Measurements from ENCODE around the gene UQCC5. TPM values are rescaled to one million over a fixed set of nuclear protein-coding genes. Genes with fewer than 3 reads are reported as not detected.

Gene UQCC5
- total RNA-seq, 2 experiments from 2014 or later = 2.8 to 8.3 TPM

DNA sequence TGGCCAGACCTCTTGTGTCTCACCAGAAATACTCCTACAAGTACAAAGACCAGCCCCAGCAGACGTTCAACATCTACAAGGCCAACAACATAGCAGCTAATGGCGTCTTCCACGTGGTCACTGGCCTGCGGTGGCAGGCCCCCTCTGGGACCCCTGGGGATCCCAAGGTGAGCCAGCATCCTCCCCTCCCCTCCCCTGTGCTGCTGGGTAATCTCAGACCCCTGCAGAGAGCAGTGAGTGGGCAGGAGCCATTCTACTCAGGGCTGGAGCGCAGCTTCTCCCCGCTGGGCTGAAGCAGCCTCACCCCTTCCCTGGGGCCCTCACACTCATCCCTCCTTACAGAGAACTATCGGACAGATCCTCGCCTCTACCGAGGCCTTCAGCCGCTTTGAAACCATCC, 31.4 kb upstream of the UQCC5 start:
- H3K4me3 ChIP-seq (ENCODE audit: low read length) = no peak overlapping the region
- no peaks in the 10 kb centered on the region for H3K36me3 ChIP-seq (ENCODE audit: insufficient read depth, low read length)
- no peaks in the 10 kb centered on the region for H3K27me3 ChIP-seq (ENCODE audit: control insufficient read depth in 1 of 2, insufficient read depth in 2 of 2, low read length in 2 of 2)
- ChIA-PET CTCF (no interaction called here), POLR2A (no interaction called here)
- no peaks in the 10 kb centered on the region for H3K27me3 Mint-ChIP-seq
- no peak for ATAC-seq (ENCODE audit: poor library complexity)
- intact Hi-C loops (cut with DNase I, micrococcal nuclease) = no loop called here
- H3K9me3 Mint-ChIP-seq = no peaks in the 10 kb centered on the region
- no peak overlapping the region for H3K27ac Mint-ChIP-seq
- TF ChIP-seq, protein P1, sequence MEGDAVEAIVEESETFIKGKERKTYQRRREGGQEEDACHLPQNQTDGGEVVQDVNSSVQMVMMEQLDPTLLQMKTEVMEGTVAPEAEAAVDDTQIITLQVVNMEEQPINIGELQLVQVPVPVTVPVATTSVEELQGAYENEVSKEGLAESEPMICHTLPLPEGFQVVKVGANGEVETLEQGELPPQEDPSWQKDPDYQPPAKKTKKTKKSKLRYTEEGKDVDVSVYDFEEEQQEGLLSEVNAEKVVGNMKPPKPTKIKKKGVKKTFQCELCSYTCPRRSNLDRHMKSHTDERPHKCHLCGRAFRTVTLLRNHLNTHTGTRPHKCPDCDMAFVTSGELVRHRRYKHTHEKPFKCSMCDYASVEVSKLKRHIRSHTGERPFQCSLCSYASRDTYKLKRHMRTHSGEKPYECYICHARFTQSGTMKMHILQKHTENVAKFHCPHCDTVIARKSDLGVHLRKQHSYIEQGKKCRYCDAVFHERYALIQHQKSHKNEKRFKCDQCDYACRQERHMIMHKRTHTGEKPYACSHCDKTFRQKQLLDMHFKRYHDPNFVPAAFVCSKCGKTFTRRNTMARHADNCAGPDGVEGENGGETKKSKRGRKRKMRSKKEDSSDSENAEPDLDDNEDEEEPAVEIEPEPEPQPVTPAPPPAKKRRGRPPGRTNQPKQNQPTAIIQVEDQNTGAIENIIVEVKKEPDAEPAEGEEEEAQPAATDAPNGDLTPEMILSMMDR (IDR thresholded peaks at IDR 0.05) = no peak
- H3K4me1 ChIP-seq (ENCODE audit: insufficient read depth, low read length) = no peaks in the 10 kb centered on the region
- H3K36me3 Mint-ChIP-seq (ENCODE audit: low read depth) = no peaks in the 10 kb centered on the region
- H3K27ac ChIP-seq (ENCODE audit: low read depth in 1 of 2, low read length in 2 of 2) = no peak overlapping the region
- no peak overlapping the region for H3K4me3 Mint-ChIP-seq
- DNase-seq = no peak
- no peaks in the 10 kb centered on the region for H3K9me3 ChIP-seq (ENCODE audit: control insufficient read depth in 1 of 2, insufficient read depth in 1 of 2, low read length in 2 of 2)
- H3K4me1 Mint-ChIP-seq (ENCODE audit: low read depth) = no peaks in the 10 kb centered on the region

GRCh38 chr3:52506266-52506966, 30.0 kb upstream of the UQCC5 start:
- no peak overlapping the region for H3K27ac ChIP-seq (ENCODE audit: low read depth in 1 of 2, low read length in 2 of 2)
- H3K9me3 ChIP-seq (ENCODE audit: control insufficient read depth in 1 of 2, insufficient read depth in 1 of 2, low read length in 2 of 2) = no peaks in the 10 kb centered on the region
- Mint-ChIP-seq H3K4me1 (ENCODE audit: low read depth) (no peaks in the 10 kb centered on the region), H3K4me3 (no peak overlapping the region), H3K9me3 (no peaks in the 10 kb centered on the region), H3K36me3 (ENCODE audit: low read depth) (no peaks in the 10 kb centered on the region), H3K27ac (no peak overlapping the region), H3K27me3 (no peaks in the 10 kb centered on the region)
- CTCF ChIA-PET = no interaction called here
- POLR2A ChIA-PET = no interaction called here
- intact Hi-C loops (cut with DNase I, micrococcal nuclease) = no loop called here
- DNase-seq (no peak), ATAC-seq (ENCODE audit: poor library complexity) (no peak)
- no peaks in the 10 kb centered on the region for H3K4me1 ChIP-seq (ENCODE audit: insufficient read depth, low read length)
- no peak overlapping the region for H3K4me3 ChIP-seq (ENCODE audit: low read length)
- no peaks in the 10 kb centered on the region for H3K27me3 ChIP-seq (ENCODE audit: control insufficient read depth in 1 of 2, insufficient read depth in 2 of 2, low read length in 2 of 2)
- TF ChIP-seq, protein P1 (IDR thresholded peaks at IDR 0.05) = no peak
- no peaks in the 10 kb centered on the region for H3K36me3 ChIP-seq (ENCODE audit: insufficient read depth, low read length)

GRCh38 chr3:52507359-52507758, 29.0 kb upstream of the UQCC5 start:
- ChIA-PET POLR2A (no interaction called here), CTCF (no interaction called here)
- H3K9me3 ChIP-seq (ENCODE audit: control insufficient read depth in 1 of 2, insufficient read depth in 1 of 2, low read length in 2 of 2) = no peaks in the 10 kb centered on the region
- no peaks in the 10 kb centered on the region for H3K4me1 ChIP-seq (ENCODE audit: insufficient read depth, low read length)
- intact Hi-C loops (cut with DNase I, micrococcal nuclease) = no loop called here
- H3K4me3 ChIP-seq (ENCODE audit: low read length) = no peak overlapping the region
- no peak overlapping the region for H3K27ac ChIP-seq (ENCODE audit: low read depth in 1 of 2, low read length in 2 of 2)
- H3K27ac Mint-ChIP-seq = no peak overlapping the region
- H3K9me3 Mint-ChIP-seq = no peaks in the 10 kb centered on the region
- no peaks in the 10 kb centered on the region for H3K36me3 Mint-ChIP-seq (ENCODE audit: low read depth)
- ATAC-seq (ENCODE audit: poor library complexity) (no peak), DNase-seq (no peak)
- TF ChIP-seq, protein P1 (IDR thresholded peaks at IDR 0.05) = no peak
- H3K4me1 Mint-ChIP-seq (ENCODE audit: low read depth) = no peaks in the 10 kb centered on the region
- H3K36me3 ChIP-seq (ENCODE audit: insufficient read depth, low read length) = no peaks in the 10 kb centered on the region
- H3K27me3 Mint-ChIP-seq = no peaks in the 10 kb centered on the region
- no peak overlapping the region for H3K4me3 Mint-ChIP-seq
- H3K27me3 ChIP-seq (ENCODE audit: control insufficient read depth in 1 of 2, insufficient read depth in 2 of 2, low read length in 2 of 2) = no peaks in the 10 kb centered on the region

All from CD4-positive, alpha-beta T cell (primary cell).